Activated CD4-positive, alpha-beta T cell treated with anti-CD3 and anti-CD28 coated beads, Interleukin-2, amount 10 ng/mL, durations not matched to agents 24 days and 14 days (primary cell): ENCODE results near the gene LST1. TPM values are rescaled to one million over a fixed set of nuclear protein-coding genes. Genes with fewer than 3 reads are reported as not detected.

Experiments used
- DNase-seq: peaks from one replicate; pipeline ENCODE4 v3.0.0; 2022
- H3K27ac Mint-ChIP-seq: one replicate; pipeline ENCODE4 v1.8.0; 2022; ENCODE audit warnings: mild to moderate bottlenecking, mixed read lengths
- H3K27me3 Mint-ChIP-seq: one replicate; pipeline ENCODE4 v1.8.0; 2022; ENCODE audit warnings: mixed read lengths
- H3K36me3 Mint-ChIP-seq: one replicate; pipeline ENCODE4 v1.8.0; 2022; ENCODE audit warnings: low read depth, mild to moderate bottlenecking, mixed read lengths
- H3K4me1 Mint-ChIP-seq: one replicate; pipeline ENCODE4 v1.8.0; 2021; ENCODE audit warnings: mixed read lengths
- H3K4me3 Mint-ChIP-seq: one replicate; pipeline ENCODE4 v1.8.0; 2022; ENCODE audit warnings: mild to moderate bottlenecking, moderate library complexity, mixed read lengths
- H3K9me3 Mint-ChIP-seq: one replicate; pipeline ENCODE4 v1.8.0; 2021; ENCODE audit warnings: mixed read lengths
- intact Hi-C: fragments of 100-400 bp; cut with micrococcal nuclease; formaldehyde crosslinking; loops from one replicate; pipeline ENCODE4 v1.15.1; 2023
- total RNA-seq: library from RNA; stranded (reverse); gene quantifications from 2 replicates; pipeline ENCODE4 v1.2.3, GENCODE V29; 2022

LST1 gene
- total RNA-seq, 1 donor from 2014 or later: 46.4 TPM

DNA sequence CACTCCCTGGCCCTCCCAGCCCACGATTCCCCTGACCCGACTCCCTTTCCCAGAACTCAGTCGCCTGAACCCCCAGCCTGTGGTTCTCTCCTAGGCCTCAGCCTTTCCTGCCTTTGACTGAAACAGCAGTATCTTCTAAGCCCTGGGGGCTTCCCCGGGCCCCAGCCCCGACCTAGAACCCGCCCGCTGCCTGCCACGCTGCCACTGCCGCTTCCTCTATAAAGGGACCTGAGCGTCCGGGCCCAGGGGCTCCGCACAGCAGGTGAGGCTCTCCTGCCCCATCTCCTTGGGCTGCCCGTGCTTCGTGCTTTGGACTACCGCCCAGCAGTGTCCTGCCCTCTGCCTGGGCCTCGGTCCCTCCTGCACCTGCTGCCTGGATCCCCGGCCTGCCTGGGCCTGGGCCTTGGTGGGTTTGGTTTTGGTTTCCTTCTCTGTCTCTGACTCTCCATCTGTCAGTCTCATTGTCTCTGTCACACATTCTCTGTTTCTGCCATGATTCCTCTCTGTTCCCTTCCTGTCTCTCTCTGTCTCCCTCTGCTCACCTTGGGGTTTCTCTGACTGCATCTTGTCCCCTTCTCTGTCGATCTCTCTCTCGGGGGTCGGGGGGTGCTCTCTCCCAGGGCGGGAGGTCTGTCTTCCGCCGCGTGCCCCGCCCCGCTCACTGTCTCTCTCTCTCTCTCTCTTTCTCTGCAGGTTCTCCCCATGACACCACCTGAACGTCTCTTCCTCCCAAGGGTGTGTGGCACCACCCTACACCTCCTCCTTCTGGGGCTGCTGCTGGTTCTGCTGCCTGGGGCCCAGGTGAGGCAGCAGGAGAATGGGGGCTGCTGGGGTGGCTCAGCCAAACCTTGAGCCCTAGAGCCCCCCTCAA, 13.8 kb upstream of the LST1 start, which contains the start of gene LTA:
LTA (plus strand) TSS at position 249 of the 871 bp plus-strand sequence; CDS start at position 703, 454 bp downstream.
- H3K4me1 Mint-ChIP-seq: peaks cover 85% of the 10 kb centered on the region
- H3K27me3 Mint-ChIP-seq: peaks cover 2% of the 10 kb centered on the region
- H3K27ac Mint-ChIP-seq: peak within 1 kb of the TSS; percentile 99
- peaks cover 42% of the 10 kb centered on the region for H3K36me3 Mint-ChIP-seq
- peak; percentile 92 for DNase-seq
- H3K4me3 Mint-ChIP-seq: peak within 1 kb of the TSS; percentile 99
- intact Hi-C loops: loop anchor here (1.0 to 10.0 kb wide), 3 partner anchors 8 to 757 kb away; partner anchors contain the start of gene HSPA1B
- no peaks in the 10 kb centered on the region for H3K9me3 Mint-ChIP-seq

DNA sequence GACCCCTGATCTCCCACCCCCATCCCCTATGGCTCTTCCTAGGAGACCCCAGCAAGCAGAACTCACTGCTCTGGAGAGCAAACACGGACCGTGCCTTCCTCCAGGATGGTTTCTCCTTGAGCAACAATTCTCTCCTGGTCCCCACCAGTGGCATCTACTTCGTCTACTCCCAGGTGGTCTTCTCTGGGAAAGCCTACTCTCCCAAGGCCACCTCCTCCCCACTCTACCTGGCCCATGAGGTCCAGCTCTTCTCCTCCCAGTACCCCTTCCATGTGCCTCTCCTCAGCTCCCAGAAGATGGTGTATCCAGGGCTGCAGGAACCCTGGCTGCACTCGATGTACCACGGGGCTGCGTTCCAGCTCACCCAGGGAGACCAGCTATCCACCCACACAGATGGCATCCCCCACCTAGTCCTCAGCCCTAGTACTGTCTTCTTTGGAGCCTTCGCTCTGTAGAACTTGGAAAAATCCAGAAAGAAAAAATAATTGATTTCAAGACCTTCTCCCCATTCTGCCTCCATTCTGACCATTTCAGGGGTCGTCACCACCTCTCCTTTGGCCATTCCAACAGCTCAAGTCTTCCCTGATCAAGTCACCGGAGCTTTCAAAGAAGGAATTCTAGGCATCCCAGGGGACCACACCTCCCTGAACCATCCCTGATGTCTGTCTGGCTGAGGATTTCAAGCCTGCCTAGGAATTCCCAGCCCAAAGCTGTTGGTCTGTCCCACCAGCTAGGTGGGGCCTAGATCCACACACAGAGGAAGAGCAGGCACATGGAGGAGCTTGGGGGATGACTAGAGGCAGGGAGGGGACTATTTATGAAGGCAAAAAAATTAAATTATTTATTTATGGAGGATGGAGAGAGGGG, 12.6 kb upstream of the LST1 start:
- peaks cover 78% of the 10 kb centered on the region for H3K4me1 Mint-ChIP-seq
- peak overlapping the region; percentile 99 for H3K4me3 Mint-ChIP-seq
- intact Hi-C loops: loop anchor here (2.0 to 10.0 kb wide), 3 partner anchors 15 to 759 kb away; partner anchors contain the start of gene HSPA1B
- H3K27me3 Mint-ChIP-seq: peaks cover 2% of the 10 kb centered on the region
- no peak for DNase-seq
- H3K36me3 Mint-ChIP-seq: peaks cover 49% of the 10 kb centered on the region
- H3K27ac Mint-ChIP-seq: peak overlapping the region; percentile 99
- H3K9me3 Mint-ChIP-seq: no peaks in the 10 kb centered on the region

DNA sequence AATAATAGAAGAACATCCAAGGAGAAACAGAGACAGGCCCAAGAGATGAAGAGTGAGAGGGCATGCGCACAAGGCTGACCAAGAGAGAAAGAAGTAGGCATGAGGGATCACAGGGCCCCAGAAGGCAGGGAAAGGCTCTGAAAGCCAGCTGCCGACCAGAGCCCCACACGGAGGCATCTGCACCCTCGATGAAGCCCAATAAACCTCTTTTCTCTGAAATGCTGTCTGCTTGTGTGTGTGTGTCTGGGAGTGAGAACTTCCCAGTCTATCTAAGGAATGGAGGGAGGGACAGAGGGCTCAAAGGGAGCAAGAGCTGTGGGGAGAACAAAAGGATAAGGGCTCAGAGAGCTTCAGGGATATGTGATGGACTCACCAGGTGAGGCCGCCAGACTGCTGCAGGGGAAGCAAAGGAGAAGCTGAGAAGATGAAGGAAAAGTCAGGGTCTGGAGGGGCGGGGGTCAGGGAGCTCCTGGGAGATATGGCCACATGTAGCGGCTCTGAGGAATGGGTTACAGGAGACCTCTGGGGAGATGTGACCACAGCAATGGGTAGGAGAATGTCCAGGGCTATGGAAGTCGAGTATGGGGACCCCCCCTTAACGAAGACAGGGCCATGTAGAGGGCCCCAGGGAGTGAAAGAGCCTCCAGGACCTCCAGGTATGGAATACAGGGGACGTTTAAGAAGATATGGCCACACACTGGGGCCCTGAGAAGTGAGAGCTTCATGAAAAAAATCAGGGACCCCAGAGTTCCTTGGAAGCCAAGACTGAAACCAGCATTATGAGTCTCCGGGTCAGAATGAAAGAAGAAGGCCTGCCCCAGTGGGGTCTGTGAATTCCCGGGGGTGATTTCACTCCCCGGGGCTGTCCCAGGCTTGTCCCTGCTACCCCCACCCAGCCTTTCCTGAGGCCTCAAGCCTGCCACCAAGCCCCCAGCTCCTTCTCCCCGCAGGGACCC, 11.7 kb upstream of the LST1 start:
- intact Hi-C loops: loop anchor here (1.0 to 10.0 kb wide), 4 partner anchors 16 to 760 kb away; partner anchors contain the start of genes HSPA1B and NFKBIL1
- peaks cover 78% of the 10 kb centered on the region for H3K4me1 Mint-ChIP-seq
- H3K27ac Mint-ChIP-seq: peak overlapping the region; percentile 99
- H3K36me3 Mint-ChIP-seq: peaks cover 58% of the 10 kb centered on the region
- peak overlapping the region; percentile 99 for H3K4me3 Mint-ChIP-seq
- DNase-seq: peak; percentile 68
- no peaks in the 10 kb centered on the region for H3K9me3 Mint-ChIP-seq
- no peaks in the 10 kb centered on the region for H3K27me3 Mint-ChIP-seq

DNA sequence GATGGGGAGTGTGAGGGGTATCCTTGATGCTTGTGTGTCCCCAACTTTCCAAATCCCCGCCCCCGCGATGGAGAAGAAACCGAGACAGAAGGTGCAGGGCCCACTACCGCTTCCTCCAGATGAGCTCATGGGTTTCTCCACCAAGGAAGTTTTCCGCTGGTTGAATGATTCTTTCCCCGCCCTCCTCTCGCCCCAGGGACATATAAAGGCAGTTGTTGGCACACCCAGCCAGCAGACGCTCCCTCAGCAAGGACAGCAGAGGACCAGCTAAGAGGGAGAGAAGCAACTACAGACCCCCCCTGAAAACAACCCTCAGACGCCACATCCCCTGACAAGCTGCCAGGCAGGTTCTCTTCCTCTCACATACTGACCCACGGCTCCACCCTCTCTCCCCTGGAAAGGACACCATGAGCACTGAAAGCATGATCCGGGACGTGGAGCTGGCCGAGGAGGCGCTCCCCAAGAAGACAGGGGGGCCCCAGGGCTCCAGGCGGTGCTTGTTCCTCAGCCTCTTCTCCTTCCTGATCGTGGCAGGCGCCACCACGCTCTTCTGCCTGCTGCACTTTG, 10.7 kb upstream of the LST1 start, which contains the start of gene TNF:
TNF (plus strand) TSS at position 231 of the 567 bp plus-strand sequence; CDS start at position 408, 177 bp downstream.
- DNase-seq: peak; percentile 96
- Mint-ChIP-seq H3K9me3 (no peaks in the 10 kb centered on the region), H3K36me3 (peaks cover 68% of the 10 kb centered on the region), H3K27me3 (no peaks in the 10 kb centered on the region), H3K27ac (peak within 1 kb of the TSS; percentile 99), H3K4me1 (peaks cover 78% of the 10 kb centered on the region), H3K4me3 (peak within 1 kb of the TSS; percentile 99)
- intact Hi-C loops: loop anchor here (1.0 to 10.0 kb wide), 4 partner anchors 17 to 761 kb away; partner anchors contain the start of genes HSPA1B and NFKBIL1

DNA sequence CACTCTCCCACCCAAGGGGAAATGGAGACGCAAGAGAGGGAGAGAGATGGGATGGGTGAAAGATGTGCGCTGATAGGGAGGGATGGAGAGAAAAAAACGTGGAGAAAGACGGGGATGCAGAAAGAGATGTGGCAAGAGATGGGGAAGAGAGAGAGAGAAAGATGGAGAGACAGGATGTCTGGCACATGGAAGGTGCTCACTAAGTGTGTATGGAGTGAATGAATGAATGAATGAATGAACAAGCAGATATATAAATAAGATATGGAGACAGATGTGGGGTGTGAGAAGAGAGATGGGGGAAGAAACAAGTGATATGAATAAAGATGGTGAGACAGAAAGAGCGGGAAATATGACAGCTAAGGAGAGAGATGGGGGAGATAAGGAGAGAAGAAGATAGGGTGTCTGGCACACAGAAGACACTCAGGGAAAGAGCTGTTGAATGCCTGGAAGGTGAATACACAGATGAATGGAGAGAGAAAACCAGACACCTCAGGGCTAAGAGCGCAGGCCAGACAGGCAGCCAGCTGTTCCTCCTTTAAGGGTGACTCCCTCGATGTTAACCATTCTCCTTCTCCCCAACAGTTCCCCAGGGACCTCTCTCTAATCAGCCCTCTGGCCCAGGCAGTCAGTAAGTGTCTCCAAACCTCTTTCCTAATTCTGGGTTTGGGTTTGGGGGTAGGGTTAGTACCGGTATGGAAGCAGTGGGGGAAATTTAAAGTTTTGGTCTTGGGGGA, 10.0 kb upstream of the LST1 start:
- Mint-ChIP-seq H3K4me3 (peak overlapping the region; percentile 99), H3K4me1 (peaks cover 78% of the 10 kb centered on the region), H3K27me3 (no peaks in the 10 kb centered on the region), H3K27ac (peak overlapping the region; percentile 99), H3K9me3 (no peaks in the 10 kb centered on the region), H3K36me3 (peaks cover 74% of the 10 kb centered on the region)
- peak; percentile 71 for DNase-seq
- intact Hi-C loops: loop anchor here (1.0 to 10.0 kb wide), 4 partner anchors 17 to 761 kb away; partner anchors contain the start of genes HSPA1B and NFKBIL1

DNA sequence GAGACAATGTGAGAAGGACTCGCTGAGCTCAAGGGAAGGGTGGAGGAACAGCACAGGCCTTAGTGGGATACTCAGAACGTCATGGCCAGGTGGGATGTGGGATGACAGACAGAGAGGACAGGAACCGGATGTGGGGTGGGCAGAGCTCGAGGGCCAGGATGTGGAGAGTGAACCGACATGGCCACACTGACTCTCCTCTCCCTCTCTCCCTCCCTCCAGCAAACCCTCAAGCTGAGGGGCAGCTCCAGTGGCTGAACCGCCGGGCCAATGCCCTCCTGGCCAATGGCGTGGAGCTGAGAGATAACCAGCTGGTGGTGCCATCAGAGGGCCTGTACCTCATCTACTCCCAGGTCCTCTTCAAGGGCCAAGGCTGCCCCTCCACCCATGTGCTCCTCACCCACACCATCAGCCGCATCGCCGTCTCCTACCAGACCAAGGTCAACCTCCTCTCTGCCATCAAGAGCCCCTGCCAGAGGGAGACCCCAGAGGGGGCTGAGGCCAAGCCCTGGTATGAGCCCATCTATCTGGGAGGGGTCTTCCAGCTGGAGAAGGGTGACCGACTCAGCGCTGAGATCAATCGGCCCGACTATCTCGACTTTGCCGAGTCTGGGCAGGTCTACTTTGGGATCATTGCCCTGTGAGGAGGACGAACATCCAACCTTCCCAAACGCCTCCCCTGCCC, 9.0 kb upstream of the LST1 start:
- H3K27ac Mint-ChIP-seq: peak overlapping the region; percentile 99
- peak; percentile 89 for DNase-seq
- peaks cover 80% of the 10 kb centered on the region for H3K36me3 Mint-ChIP-seq
- peak overlapping the region; percentile 99 for H3K4me3 Mint-ChIP-seq
- intact Hi-C loops: loop anchor here (10.0 kb wide), 2 partner anchors 248 to 762 kb away; partner anchors contain the start of gene HSPA1B
- H3K27me3 Mint-ChIP-seq: no peaks in the 10 kb centered on the region
- no peaks in the 10 kb centered on the region for H3K9me3 Mint-ChIP-seq
- H3K4me1 Mint-ChIP-seq: peaks cover 71% of the 10 kb centered on the region

DNA sequence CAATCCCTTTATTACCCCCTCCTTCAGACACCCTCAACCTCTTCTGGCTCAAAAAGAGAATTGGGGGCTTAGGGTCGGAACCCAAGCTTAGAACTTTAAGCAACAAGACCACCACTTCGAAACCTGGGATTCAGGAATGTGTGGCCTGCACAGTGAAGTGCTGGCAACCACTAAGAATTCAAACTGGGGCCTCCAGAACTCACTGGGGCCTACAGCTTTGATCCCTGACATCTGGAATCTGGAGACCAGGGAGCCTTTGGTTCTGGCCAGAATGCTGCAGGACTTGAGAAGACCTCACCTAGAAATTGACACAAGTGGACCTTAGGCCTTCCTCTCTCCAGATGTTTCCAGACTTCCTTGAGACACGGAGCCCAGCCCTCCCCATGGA, 8.5 kb upstream of the LST1 start:
- intact Hi-C loops: loop anchor here (10.0 kb wide), 2 partner anchors 247 to 763 kb away; partner anchors contain the start of gene HSPA1B
- H3K27me3 Mint-ChIP-seq: no peaks in the 10 kb centered on the region
- H3K9me3 Mint-ChIP-seq: no peaks in the 10 kb centered on the region
- peak overlapping the region; percentile 99 for H3K4me3 Mint-ChIP-seq
- peaks cover 79% of the 10 kb centered on the region for H3K36me3 Mint-ChIP-seq
- peaks cover 70% of the 10 kb centered on the region for H3K4me1 Mint-ChIP-seq
- DNase-seq: peak; percentile 60
- H3K27ac Mint-ChIP-seq: peak overlapping the region; percentile 99

DNA sequence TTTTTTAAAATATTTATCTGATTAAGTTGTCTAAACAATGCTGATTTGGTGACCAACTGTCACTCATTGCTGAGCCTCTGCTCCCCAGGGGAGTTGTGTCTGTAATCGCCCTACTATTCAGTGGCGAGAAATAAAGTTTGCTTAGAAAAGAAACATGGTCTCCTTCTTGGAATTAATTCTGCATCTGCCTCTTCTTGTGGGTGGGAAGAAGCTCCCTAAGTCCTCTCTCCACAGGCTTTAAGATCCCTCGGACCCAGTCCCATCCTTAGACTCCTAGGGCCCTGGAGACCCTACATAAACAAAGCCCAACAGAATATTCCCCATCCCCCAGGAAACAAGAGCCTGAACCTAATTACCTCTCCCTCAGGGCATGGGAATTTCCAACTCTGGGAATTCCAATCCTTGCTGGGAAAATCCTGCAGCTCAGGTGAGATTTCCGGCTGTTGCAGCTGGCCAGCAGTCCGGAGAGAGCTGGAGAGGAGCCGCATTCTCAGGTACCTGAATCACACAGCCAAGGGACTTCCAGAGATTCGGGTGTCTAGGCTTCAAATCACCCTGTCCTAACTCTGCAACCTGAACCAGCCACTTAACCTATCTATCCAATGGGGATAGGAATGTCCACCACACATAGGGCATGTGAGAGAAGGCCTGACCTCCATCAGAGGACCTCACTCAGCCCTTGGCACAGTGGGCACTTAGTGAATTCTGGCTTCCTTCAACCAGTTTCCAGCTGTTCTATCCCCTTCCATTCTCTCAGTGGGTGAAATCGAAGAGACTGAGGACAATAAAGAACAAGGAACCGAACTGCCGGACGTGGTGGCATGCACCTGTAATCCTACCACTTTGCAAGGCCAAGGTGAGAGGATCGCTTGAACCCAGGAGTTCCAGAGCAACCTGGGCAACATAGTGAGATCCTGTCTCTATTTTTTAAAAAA, 7.6 kb upstream of the LST1 start:
- Mint-ChIP-seq H3K36me3 (peaks cover 73% of the 10 kb centered on the region), H3K9me3 (no peaks in the 10 kb centered on the region), H3K27ac (peak overlapping the region; percentile 91), H3K4me3 (peak overlapping the region; percentile 94), H3K4me1 (peaks cover 68% of the 10 kb centered on the region), H3K27me3 (no peaks in the 10 kb centered on the region)
- DNase-seq: peak; percentile 71
- intact Hi-C loops: loop anchor here (10.0 kb wide), 2 partner anchors 246 to 764 kb away; partner anchors contain the start of gene HSPA1B

DNA sequence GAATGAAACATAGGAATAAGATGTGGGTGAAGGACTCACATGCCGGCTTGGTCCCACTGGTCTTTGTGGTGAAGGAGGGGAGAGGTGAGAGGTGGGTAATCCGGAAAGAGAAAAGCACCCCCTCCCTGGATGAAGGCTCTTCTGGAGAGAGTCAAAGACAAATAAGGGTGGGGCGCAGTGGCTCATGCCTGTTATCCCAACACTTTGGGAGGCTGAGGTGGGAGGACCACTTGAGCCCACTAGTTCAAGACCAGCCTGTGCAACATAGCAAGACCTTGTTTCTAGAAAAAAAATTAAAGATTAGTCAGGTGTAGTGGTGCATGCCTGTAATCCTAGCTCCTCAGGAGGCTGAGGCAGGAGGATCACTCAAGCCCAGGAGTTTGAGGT, 7.0 kb upstream of the LST1 start:
- H3K27me3 Mint-ChIP-seq: no peaks in the 10 kb centered on the region
- peak overlapping the region; percentile 94 for H3K4me3 Mint-ChIP-seq
- intact Hi-C loops: loop anchor here (10.0 kb wide), 2 partner anchors 246 to 764 kb away; partner anchors contain the start of gene HSPA1B
- H3K9me3 Mint-ChIP-seq: no peaks in the 10 kb centered on the region
- peaks cover 67% of the 10 kb centered on the region for H3K4me1 Mint-ChIP-seq
- peak overlapping the region; percentile 91 for H3K27ac Mint-ChIP-seq
- H3K36me3 Mint-ChIP-seq: peaks cover 69% of the 10 kb centered on the region
- DNase-seq: peak; percentile 73

DNA sequence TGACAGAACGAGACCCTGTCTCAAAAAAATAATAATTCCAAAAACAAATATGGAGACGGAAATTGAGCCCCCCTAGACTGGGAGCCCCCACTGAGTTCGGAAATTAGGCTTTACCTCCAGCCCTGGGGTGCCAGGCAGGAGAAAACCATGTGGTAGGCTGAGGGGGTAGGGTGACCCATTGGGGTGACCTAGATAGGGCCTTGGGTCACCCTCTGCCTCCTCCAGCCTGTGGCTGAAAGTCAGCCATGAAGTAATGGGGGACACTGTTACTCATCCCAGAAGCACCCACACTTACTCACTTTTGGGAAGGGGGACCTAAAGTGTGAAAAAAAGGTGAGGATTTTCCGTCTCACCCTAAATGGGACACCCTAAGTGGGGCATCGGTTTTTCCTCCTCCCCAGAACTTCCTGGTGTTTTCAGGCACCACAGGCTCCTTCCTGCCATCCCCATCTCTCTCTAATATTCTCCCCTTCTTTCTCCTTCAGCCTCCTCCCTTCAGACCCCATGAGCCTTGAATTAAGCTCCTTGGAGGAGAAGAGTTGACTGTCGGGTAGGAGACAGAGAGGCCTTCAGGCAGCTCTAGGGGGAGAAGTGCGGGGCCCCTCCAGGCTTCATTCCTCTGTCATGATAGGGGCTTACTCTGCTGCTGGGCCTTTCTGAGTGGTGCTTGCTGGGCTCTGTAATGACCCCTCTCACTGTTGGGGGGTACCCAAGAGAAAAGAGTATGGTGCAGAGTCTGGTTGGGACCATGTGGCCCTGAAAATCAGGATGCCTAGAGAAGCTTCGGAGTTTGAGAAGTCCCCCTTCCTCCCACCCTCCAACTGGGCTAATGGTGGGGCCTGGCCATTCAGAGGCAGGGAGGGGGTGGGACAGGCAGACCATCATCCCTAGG, 6.3 kb upstream of the LST1 start:
- no peaks in the 10 kb centered on the region for H3K27me3 Mint-ChIP-seq
- H3K36me3 Mint-ChIP-seq: peaks cover 65% of the 10 kb centered on the region
- intact Hi-C loops: loop anchor here (1.0 to 10.0 kb wide), 6 partner anchors 7 to 765 kb away; partner anchors contain the start of genes CLIC1, HSPA1B, LTA and PRRC2A
- DNase-seq: peak; percentile 73
- no peaks in the 10 kb centered on the region for H3K9me3 Mint-ChIP-seq
- peak overlapping the region; percentile 94 for H3K4me3 Mint-ChIP-seq
- H3K27ac Mint-ChIP-seq: peak overlapping the region; percentile 91
- H3K4me1 Mint-ChIP-seq: peaks cover 65% of the 10 kb centered on the region
